Measurements from ENCODE around the gene SLC49A4.

The SLC49A4 gene

GRCh38 chr3:122890077-122890719 is 95.3 kb downstream of the SLC49A4 start:
- no peak for TF ChIP-seq CTCF (IDR thresholded peaks at IDR 0.05)
- H3K36me3 ChIP-seq: peaks cover 23% of the 10 kb centered on the region

DNA sequence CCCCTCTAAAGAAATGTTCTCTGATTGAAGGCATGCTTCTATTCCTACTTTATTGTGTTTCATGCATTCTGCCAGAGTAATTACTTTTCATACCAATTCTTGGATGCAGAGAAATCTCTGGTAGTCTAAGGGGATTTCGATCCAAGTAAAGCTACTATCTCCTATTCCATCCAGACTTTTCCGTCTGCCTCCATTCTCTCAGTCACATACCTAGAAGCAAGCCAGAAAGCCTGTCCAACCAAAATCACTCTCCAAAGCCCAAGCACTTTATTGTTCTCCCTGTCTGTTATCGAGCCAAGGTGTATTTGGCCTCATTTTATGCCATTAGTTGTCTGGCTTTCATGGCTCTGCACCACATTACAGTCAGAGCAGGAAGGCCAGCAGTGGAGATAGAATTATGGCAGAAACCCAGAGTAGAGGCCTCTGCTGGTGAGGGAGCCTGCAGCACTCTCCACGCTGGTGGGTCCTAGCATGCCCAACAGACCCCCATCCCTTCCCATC is 95.9 kb downstream of the SLC49A4 start:
- Histone ChIP-seq H3K27me3 (no peaks in the 10 kb centered on the region), H3K9me3 (no peaks in the 10 kb centered on the region), H3K36me3 (peaks cover 21% of the 10 kb centered on the region), H3K27ac (no peak overlapping the region), H3K4me3 (ENCODE audit: low read depth in 1 of 2, low read length in 1 of 2) (no peak overlapping the region), H3K4me1 (ENCODE audit: control insufficient read depth in 1 of 2, insufficient read depth in 1 of 2, low read depth in 1 of 2, low read length in 1 of 2) (no peaks in the 10 kb centered on the region)
- TF ChIP-seq CTCF (IDR thresholded peaks at IDR 0.05): no peak

More at GRCh38 chr3:122890077-122890719, 95.3 kb downstream of the SLC49A4 start:
- Histone ChIP-seq H3K4me1 (ENCODE audit: control insufficient read depth in 1 of 2, insufficient read depth in 1 of 2, low read depth in 1 of 2, low read length in 1 of 2) (no peaks in the 10 kb centered on the region), H3K27me3 (no peaks in the 10 kb centered on the region), H3K4me3 (ENCODE audit: low read depth in 1 of 2, low read length in 1 of 2) (no peak overlapping the region), H3K27ac (no peak overlapping the region), H3K9me3 (no peaks in the 10 kb centered on the region)

GRCh38 chr3:122892118-122892960 is 97.5 kb downstream of the SLC49A4 start:
- H3K4me3 ChIP-seq (ENCODE audit: low read depth in 1 of 2, low read length in 1 of 2): no peak overlapping the region
- H3K9me3 ChIP-seq: no peaks in the 10 kb centered on the region
- TF ChIP-seq CTCF (IDR thresholded peaks at IDR 0.05): no peak
- peaks cover 5% of the 10 kb centered on the region for H3K36me3 ChIP-seq
- H3K4me1 ChIP-seq (ENCODE audit: control insufficient read depth in 1 of 2, insufficient read depth in 1 of 2, low read depth in 1 of 2, low read length in 1 of 2): no peaks in the 10 kb centered on the region
- no peaks in the 10 kb centered on the region for H3K27me3 ChIP-seq
- H3K27ac ChIP-seq: no peak overlapping the region

DNA sequence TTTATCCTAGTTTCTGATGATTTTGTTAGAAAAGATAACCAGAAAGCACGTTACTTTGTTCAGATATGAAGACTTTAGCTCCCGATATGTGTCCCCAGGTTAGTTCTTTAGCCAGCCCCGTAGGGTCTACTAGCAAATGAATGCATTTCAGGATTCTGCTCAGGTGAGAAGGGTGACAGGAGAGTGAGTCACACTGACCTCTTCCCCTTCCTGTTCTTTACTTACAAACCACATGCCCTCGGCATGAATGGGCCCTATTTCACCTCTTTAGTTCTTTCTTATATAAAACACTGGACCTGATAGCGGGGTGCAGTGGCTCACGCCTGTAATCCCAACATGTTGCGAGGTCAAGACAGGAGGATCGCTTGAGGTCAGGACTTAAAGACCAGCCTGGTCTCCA is 98.4 kb downstream of the SLC49A4 start:
- no peak for TF ChIP-seq CTCF (IDR thresholded peaks at IDR 0.05)
- no peak overlapping the region for H3K4me3 ChIP-seq (ENCODE audit: low read depth in 1 of 2, low read length in 1 of 2)
- H3K27ac ChIP-seq: no peak overlapping the region
- no peaks in the 10 kb centered on the region for H3K27me3 ChIP-seq
- H3K9me3 ChIP-seq: no peaks in the 10 kb centered on the region
- no peaks in the 10 kb centered on the region for H3K4me1 ChIP-seq (ENCODE audit: control insufficient read depth in 1 of 2, insufficient read depth in 1 of 2, low read depth in 1 of 2, low read length in 1 of 2)
- H3K36me3 ChIP-seq: peaks cover 5% of the 10 kb centered on the region

- Histone ChIP-seq H3K4me3 (ENCODE audit: low read depth in 1 of 2, low read length in 1 of 2) (no peak overlapping the region), H3K36me3 (no peaks in the 10 kb centered on the region), H3K9me3 (no peaks in the 10 kb centered on the region), H3K27ac (no peak overlapping the region), H3K27me3 (peaks cover 7% of the 10 kb centered on the region), H3K4me1 (ENCODE audit: control insufficient read depth in 1 of 2, insufficient read depth in 1 of 2, low read depth in 1 of 2, low read length in 1 of 2) (no peaks in the 10 kb centered on the region)
- no peak for TF ChIP-seq CTCF (IDR thresholded peaks at IDR 0.05)
These were observed 99.1 kb downstream of the SLC49A4 start for GRCh38 chr3:122893754-122894668.
